CD4-positive, alpha-beta memory T cell (primary cell): ENCODE results near the gene ZDHHC14. TPM values are rescaled to one million over a fixed set of nuclear protein-coding genes. Genes with fewer than 3 reads are reported as not detected.

Experiments
- CTCF ChIA-PET: fragments of 350-600 bp; sonication (Branson Sonifier 250); formaldehyde crosslinking; loops from one replicate; lab custom pipeline; 2021; ENCODE audit warnings: inconsistent platforms; ENCODE audit not compliant: partially characterized antibody; lab: Charles Lee
- POLR2A ChIA-PET: fragments of 350-600 bp; sonication (Branson Sonifier 250); formaldehyde crosslinking; loops from one replicate; lab custom pipeline; 2021; ENCODE audit not compliant: partially characterized antibody; lab: Charles Lee
- DNase-seq, 5 donors: peaks; one replicate each; pipeline versions ENCODE4 v3.0.0 to v3.0.0-alpha.2; 2020 to 2022; ENCODE audit warnings: mixed read lengths in 1 of 5
- H3K27ac ChIP-seq: one replicate; pipeline ENCODE4 v1.7.0; 2013; ENCODE audit warnings: low read depth, low read length
- H3K27me3 ChIP-seq: 2 replicates; pipeline ENCODE4 v1.7.0; 2013; ENCODE audit warnings: mild to moderate bottlenecking, low read length, moderate library complexity; ENCODE audit not compliant: insufficient read depth
- H3K36me3 ChIP-seq: 2 replicates; pipeline ENCODE4 v1.7.0; 2013; ENCODE audit warnings: mild to moderate bottlenecking, low read length, moderate library complexity; ENCODE audit not compliant: insufficient read depth
- H3K4me1 ChIP-seq: 2 replicates; pipeline ENCODE4 v1.7.0; 2013; ENCODE audit warnings: mild to moderate bottlenecking, low read length, moderate library complexity; ENCODE audit not compliant: insufficient read depth
- H3K4me3 ChIP-seq, 2 donors: one replicate each; pipeline ENCODE4 v1.7.0; 2013; ENCODE audit warnings: low read length in 2 of 2, mild to moderate bottlenecking in 1 of 2
- H3K9me3 ChIP-seq, 2 donors: one replicate each; pipeline ENCODE4 v1.7.0; 2013; ENCODE audit warnings: low read length in 2 of 2, control low read depth in 1 of 2; ENCODE audit not compliant: control insufficient read depth in 1 of 2
- H3K27ac Mint-ChIP-seq, 7 donors: one replicate each; pipeline ENCODE4 v1.8.0; 2020 to 2021; ENCODE audit warnings: mixed read lengths in 7 of 7, mild to moderate bottlenecking in 6 of 7, inconsistent platforms in 3 of 7, moderate library complexity in 3 of 7
- H3K27me3 Mint-ChIP-seq, 2 donors: one replicate each; pipeline ENCODE4 v1.8.0; 2020 to 2021; ENCODE audit warnings: mixed read lengths in 2 of 2
- H3K36me3 Mint-ChIP-seq, 2 donors: one replicate each; pipeline ENCODE4 v1.8.0; 2020 to 2021; ENCODE audit warnings: mixed read lengths in 2 of 2, inconsistent platforms in 1 of 2, mild to moderate bottlenecking in 1 of 2
- H3K4me1 Mint-ChIP-seq, 4 donors: one replicate each; pipeline ENCODE4 v1.8.0; 2020 to 2021; ENCODE audit warnings: mixed read lengths in 4 of 4, mild to moderate bottlenecking in 1 of 4
- H3K4me3 Mint-ChIP-seq, 8 donors: one replicate each; pipeline ENCODE4 v1.8.0; 2020 to 2021; ENCODE audit warnings: mixed read lengths in 8 of 8, mild to moderate bottlenecking in 7 of 8, moderate library complexity in 6 of 8, inconsistent platforms in 3 of 8
- H3K9me3 Mint-ChIP-seq, 8 donors: one replicate each; pipeline ENCODE4 v1.8.0; 2020 to 2021; ENCODE audit warnings: mixed read lengths in 8 of 8, mild to moderate bottlenecking in 5 of 8, inconsistent platforms in 3 of 8, moderate library complexity in 1 of 8
- intact Hi-C: fragments of 100-400 bp; cut with micrococcal nuclease; formaldehyde crosslinking; loops from one replicate; pipeline ENCODE4 v1.15.1; 2023
- polyA plus RNA-seq, 2 donors: library from polyadenylated mRNA; unstranded; fragments of 300-500 nt; fragmentation: Illumina TruSeq; gene quantifications; one replicate each; pipeline ENCODE4 v1.2.3, GENCODE V29; 2021
- total RNA-seq, 2 experiments: library from RNA; stranded (reverse); gene quantifications; one replicate each; pipeline ENCODE4 v1.2.3, GENCODE V29; 2021

Gene ZDHHC14
- total and polyA plus RNA-seq, 4 experiments from 2014 or later = 1.5 to 1.9 (median 1.7) TPM

GRCh38 chr6:157620944-157621343 lies 240.0 kb downstream of the ZDHHC14 start:
- Mint-ChIP-seq H3K4me3 (no peak overlapping the region), H3K9me3 (peaks cover 0 to 3% (median 0%) of the 10 kb centered on the region in 8 donors), H3K27me3 (no peaks in the 10 kb centered on the region), H3K36me3 (peaks cover 0 to 6% of the 10 kb centered on the region in 2 donors), H3K4me1 (no peaks in the 10 kb centered on the region), H3K27ac (no peak overlapping the region)
- Histone ChIP-seq H3K36me3 (no peaks in the 10 kb centered on the region), H3K9me3 (no peaks in the 10 kb centered on the region), H3K27ac (no peak overlapping the region), H3K4me1 (no peaks in the 10 kb centered on the region), H3K27me3 (no peaks in the 10 kb centered on the region), H3K4me3 (no peak overlapping the region)
- no peak for DNase-seq
- ChIA-PET CTCF (no interaction called here), POLR2A (no interaction called here)
- intact Hi-C loops = no loop called here

- no peaks in the 10 kb centered on the region for H3K4me1 Mint-ChIP-seq
- no peaks in the 10 kb centered on the region for H3K4me1 ChIP-seq
- no peaks in the 10 kb centered on the region for H3K27me3 Mint-ChIP-seq
- DNase-seq = no peak
- intact Hi-C loops = no loop called here
- H3K36me3 Mint-ChIP-seq = peaks cover 0 to 6% of the 10 kb centered on the region in 2 donors
- POLR2A ChIA-PET = no interaction called here
- no peak overlapping the region for H3K4me3 Mint-ChIP-seq
- no peaks in the 10 kb centered on the region for H3K9me3 ChIP-seq
- H3K27ac Mint-ChIP-seq = no peak overlapping the region
- H3K9me3 Mint-ChIP-seq = peaks cover 0 to 3% (median 0%) of the 10 kb centered on the region in 8 donors
- H3K36me3 ChIP-seq = no peaks in the 10 kb centered on the region
- no peaks in the 10 kb centered on the region for H3K27me3 ChIP-seq
- H3K4me3 ChIP-seq = no peak overlapping the region
- H3K27ac ChIP-seq = no peak overlapping the region
- CTCF ChIA-PET = no interaction called here
Measured at GRCh38 chr6:157621406-157621805, 240.4 kb downstream of the ZDHHC14 start.

GRCh38 chr6:157622427-157622826 lies 241.4 kb downstream of the ZDHHC14 start:
- H3K36me3 Mint-ChIP-seq = peaks cover 0 to 6% of the 10 kb centered on the region in 2 donors
- no peaks in the 10 kb centered on the region for H3K4me1 ChIP-seq
- no peaks in the 10 kb centered on the region for H3K27me3 ChIP-seq
- no peak for DNase-seq
- H3K36me3 ChIP-seq = no peaks in the 10 kb centered on the region
- peaks cover 0 to 3% (median 0%) of the 10 kb centered on the region in 8 donors for H3K9me3 Mint-ChIP-seq
- H3K27me3 Mint-ChIP-seq = no peaks in the 10 kb centered on the region
- CTCF ChIA-PET = no interaction called here
- POLR2A ChIA-PET = no interaction called here
- H3K27ac ChIP-seq = no peak overlapping the region
- no peaks in the 10 kb centered on the region for H3K9me3 ChIP-seq
- no peak overlapping the region for H3K27ac Mint-ChIP-seq
- no peaks in the 10 kb centered on the region for H3K4me1 Mint-ChIP-seq
- intact Hi-C loops = no loop called here
- no peak overlapping the region for H3K4me3 ChIP-seq
- H3K4me3 Mint-ChIP-seq = no peak overlapping the region

- H3K4me1 ChIP-seq = no peaks in the 10 kb centered on the region
- intact Hi-C loops = no loop called here
- DNase-seq = no peak
Measured at GRCh38 chr6:157625111-157625510, 244.1 kb downstream of the ZDHHC14 start.

GRCh38 chr6:157625764-157626163 lies 244.8 kb downstream of the ZDHHC14 start:
- Mint-ChIP-seq H3K4me1 (peaks cover 0 to 1% (median 0%) of the 10 kb centered on the region in 4 donors), H3K27me3 (no peaks in the 10 kb centered on the region), H3K4me3 (no peak overlapping the region), H3K36me3 (peaks cover 0 to 6% of the 10 kb centered on the region in 2 donors), H3K27ac (no peak overlapping the region), H3K9me3 (peaks cover 0 to 3% (median 0%) of the 10 kb centered on the region in 8 donors)
- no peaks in the 10 kb centered on the region for H3K27me3 ChIP-seq
- CTCF ChIA-PET = no interaction called here
- no peak for DNase-seq
- no peaks in the 10 kb centered on the region for H3K4me1 ChIP-seq
- H3K27ac ChIP-seq = no peak overlapping the region
- H3K4me3 ChIP-seq = no peak overlapping the region
- no peaks in the 10 kb centered on the region for H3K9me3 ChIP-seq
- intact Hi-C loops = no loop called here
- no peaks in the 10 kb centered on the region for H3K36me3 ChIP-seq
- POLR2A ChIA-PET = interaction anchor here (0.6 kb wide), 1 partner anchor 11 kb away, joined by 3 read pairs; no protein-coding TSS in a partner anchor

More at GRCh38 chr6:157625111-157625510, 244.1 kb downstream of the ZDHHC14 start:
- ChIA-PET POLR2A (no interaction called here), CTCF (no interaction called here)
- H3K4me3 Mint-ChIP-seq = no peak overlapping the region
- Histone ChIP-seq H3K9me3 (no peaks in the 10 kb centered on the region), H3K36me3 (no peaks in the 10 kb centered on the region), H3K27me3 (no peaks in the 10 kb centered on the region), H3K27ac (no peak overlapping the region), H3K4me3 (no peak overlapping the region)
- H3K36me3 Mint-ChIP-seq = peaks cover 0 to 6% of the 10 kb centered on the region in 2 donors
- no peak overlapping the region for H3K27ac Mint-ChIP-seq
- peaks cover 0 to 1% (median 0%) of the 10 kb centered on the region in 4 donors for H3K4me1 Mint-ChIP-seq
- H3K27me3 Mint-ChIP-seq = no peaks in the 10 kb centered on the region
- H3K9me3 Mint-ChIP-seq = peaks cover 0 to 3% (median 0%) of the 10 kb centered on the region in 8 donors

GRCh38 chr6:157627195-157627966 lies 246.4 kb downstream of the ZDHHC14 start:
- peaks cover 0 to 1% (median 0%) of the 10 kb centered on the region in 4 donors for H3K4me1 Mint-ChIP-seq
- no peaks in the 10 kb centered on the region for H3K36me3 ChIP-seq
- H3K27ac Mint-ChIP-seq = no peak overlapping the region
- ChIA-PET CTCF (interaction anchor here (0.6 kb wide), 1 partner anchor 50 kb away, joined by 3 read pairs; no protein-coding TSS in a partner anchor), POLR2A (no interaction called here)
- H3K4me1 ChIP-seq = no peaks in the 10 kb centered on the region
- no peak overlapping the region for H3K27ac ChIP-seq
- H3K27me3 ChIP-seq = no peaks in the 10 kb centered on the region
- peaks cover 0 to 6% of the 10 kb centered on the region in 2 donors for H3K36me3 Mint-ChIP-seq
- H3K27me3 Mint-ChIP-seq = no peaks in the 10 kb centered on the region
- DNase-seq = no peak
- H3K9me3 Mint-ChIP-seq = peaks cover 0 to 3% (median 0%) of the 10 kb centered on the region in 8 donors
- intact Hi-C loops = no loop called here
- H3K9me3 ChIP-seq = no peaks in the 10 kb centered on the region
- H3K4me3 ChIP-seq = no peak overlapping the region
- no peak overlapping the region for H3K4me3 Mint-ChIP-seq

GRCh38 chr6:157628463-157628862 lies 247.5 kb downstream of the ZDHHC14 start:
- H3K27ac ChIP-seq = no peak overlapping the region
- peaks cover 0 to 2% (median 0%) of the 10 kb centered on the region in 8 donors for H3K9me3 Mint-ChIP-seq
- no peak for DNase-seq
- peaks cover 0 to 1% (median 0%) of the 10 kb centered on the region in 4 donors for H3K4me1 Mint-ChIP-seq
- no peaks in the 10 kb centered on the region for H3K36me3 Mint-ChIP-seq
- intact Hi-C loops = no loop called here
- no peak overlapping the region for H3K4me3 Mint-ChIP-seq
- H3K9me3 ChIP-seq = no peaks in the 10 kb centered on the region
- CTCF ChIA-PET = no interaction called here
- H3K36me3 ChIP-seq = no peaks in the 10 kb centered on the region
- no peak overlapping the region for H3K4me3 ChIP-seq
- no peaks in the 10 kb centered on the region for H3K4me1 ChIP-seq
- no peaks in the 10 kb centered on the region for H3K27me3 ChIP-seq
- POLR2A ChIA-PET = no interaction called here
- no peaks in the 10 kb centered on the region for H3K27me3 Mint-ChIP-seq
- no peak overlapping the region for H3K27ac Mint-ChIP-seq
